Adrenal gland (tissue), 5 donors: Measurements from ENCODE around the gene TDRD9.

Experiments used
- POLR2A ChIP-seq, 2 donors: fragments of 450-650 bp; IDR thresholded peaks; one replicate each; pipeline ENCODE4 v1.6.1; 2017; ENCODE audit warnings: antibody characterized with exemption in 2 of 2, mild to moderate bottlenecking in 2 of 2, moderate library complexity in 1 of 2
- TF ChIP-seq, protein P1 (sequence below), 6 experiments: fragments of 450-650 bp in 4 of 6; fragments of 200-600 bp in 2 of 6; sonication (generic) in 1 of 6; IDR thresholded peaks; 1 replicate in 5 of 6; 2 replicates in 1 of 6; pipeline versions ENCODE4 v1.5.1 to v1.8.0; 2016 to 2021; ENCODE audit warnings: antibody characterized with exemption in 6 of 6, mild to moderate bottlenecking in 2 of 6, moderate library complexity in 1 of 6
- donor health status: DM: no; HTN: no; CAD: no.

DNA sequence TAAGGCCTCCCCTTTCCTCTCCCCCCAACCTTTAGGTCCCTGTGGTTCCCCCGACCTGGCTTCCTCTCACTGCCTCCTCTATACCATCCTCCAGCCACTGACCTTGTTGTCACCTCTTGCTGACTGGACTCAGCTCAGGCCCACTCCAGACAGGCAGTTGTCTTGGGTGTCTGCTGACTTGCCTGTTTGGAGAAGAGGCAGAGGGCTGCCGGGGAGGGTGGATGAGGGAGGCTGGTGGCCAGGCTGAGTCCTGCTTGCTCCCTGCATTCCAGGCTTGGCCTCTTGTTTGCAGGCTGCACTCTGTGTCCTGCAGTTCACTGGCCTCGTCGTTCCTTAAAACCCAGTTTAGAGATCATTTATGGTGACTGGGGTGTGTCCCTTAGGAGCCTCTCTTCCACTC is 45.1 kb downstream of the TDRD9 start:
- TF ChIP-seq, protein P1, sequence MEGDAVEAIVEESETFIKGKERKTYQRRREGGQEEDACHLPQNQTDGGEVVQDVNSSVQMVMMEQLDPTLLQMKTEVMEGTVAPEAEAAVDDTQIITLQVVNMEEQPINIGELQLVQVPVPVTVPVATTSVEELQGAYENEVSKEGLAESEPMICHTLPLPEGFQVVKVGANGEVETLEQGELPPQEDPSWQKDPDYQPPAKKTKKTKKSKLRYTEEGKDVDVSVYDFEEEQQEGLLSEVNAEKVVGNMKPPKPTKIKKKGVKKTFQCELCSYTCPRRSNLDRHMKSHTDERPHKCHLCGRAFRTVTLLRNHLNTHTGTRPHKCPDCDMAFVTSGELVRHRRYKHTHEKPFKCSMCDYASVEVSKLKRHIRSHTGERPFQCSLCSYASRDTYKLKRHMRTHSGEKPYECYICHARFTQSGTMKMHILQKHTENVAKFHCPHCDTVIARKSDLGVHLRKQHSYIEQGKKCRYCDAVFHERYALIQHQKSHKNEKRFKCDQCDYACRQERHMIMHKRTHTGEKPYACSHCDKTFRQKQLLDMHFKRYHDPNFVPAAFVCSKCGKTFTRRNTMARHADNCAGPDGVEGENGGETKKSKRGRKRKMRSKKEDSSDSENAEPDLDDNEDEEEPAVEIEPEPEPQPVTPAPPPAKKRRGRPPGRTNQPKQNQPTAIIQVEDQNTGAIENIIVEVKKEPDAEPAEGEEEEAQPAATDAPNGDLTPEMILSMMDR (IDR thresholded peaks at IDR 0.05), result no peak
- no peak for TF ChIP-seq POLR2A (IDR thresholded peaks at IDR 0.05)
